Activated CD4-positive, alpha-beta T cell treated with anti-CD3 and anti-CD28 coated beads, Interleukin-2, amount 50 U/mL, for 24 hours (primary cell): Measurements from ENCODE around the gene MN1.
"Not testable (repeated sequence)": the region's sequence is repeated elsewhere in the genome, so short reads cannot be mapped to it uniquely, and the experiment has no call there.

Experiments
- DNase-seq, 2 donors: peaks; one replicate each; pipeline ENCODE4 v3.0.0-alpha.2; 2020; ENCODE audit warnings: low read depth in 1 of 2, low spot score in 1 of 2

MN1 gene

GRCh38 chr22:27745809-27746208 is 55.7 kb downstream of the MN1 start:
- DNase-seq: no peak

DNA sequence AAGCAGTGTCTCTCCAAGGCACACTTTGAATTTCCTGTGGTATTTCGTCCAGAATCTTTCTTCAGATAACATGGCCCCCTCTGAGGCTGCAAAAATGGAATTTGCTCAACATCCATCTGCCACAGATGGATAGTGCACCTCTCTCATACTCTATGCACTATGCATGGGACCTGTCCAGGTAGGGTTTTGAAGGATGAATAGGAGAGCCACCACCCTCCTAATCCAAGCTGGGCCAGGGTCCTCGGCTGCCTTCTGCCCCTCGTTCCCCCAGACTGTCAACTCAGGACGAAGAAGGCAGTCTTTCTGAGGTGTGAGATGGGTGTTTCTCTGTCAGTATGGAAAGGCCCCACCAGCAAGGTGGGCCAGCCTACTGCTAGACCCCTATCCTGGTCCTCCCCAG is 56.4 kb downstream of the MN1 start:
- DNase-seq: no peak

- not testable (repeated sequence) for DNase-seq
Measured at GRCh38 chr22:27744078-27744477, 57.5 kb downstream of the MN1 start.

GRCh38 chr22:27740202-27740748 is 61.3 kb downstream of the MN1 start:
- DNase-seq: no peak

GRCh38 chr22:27737521-27737920 is 64.0 kb downstream of the MN1 start:
- DNase-seq: no peak

GRCh38 chr22:27734066-27734465 is 67.5 kb downstream of the MN1 start:
- DNase-seq: no peak

DNA sequence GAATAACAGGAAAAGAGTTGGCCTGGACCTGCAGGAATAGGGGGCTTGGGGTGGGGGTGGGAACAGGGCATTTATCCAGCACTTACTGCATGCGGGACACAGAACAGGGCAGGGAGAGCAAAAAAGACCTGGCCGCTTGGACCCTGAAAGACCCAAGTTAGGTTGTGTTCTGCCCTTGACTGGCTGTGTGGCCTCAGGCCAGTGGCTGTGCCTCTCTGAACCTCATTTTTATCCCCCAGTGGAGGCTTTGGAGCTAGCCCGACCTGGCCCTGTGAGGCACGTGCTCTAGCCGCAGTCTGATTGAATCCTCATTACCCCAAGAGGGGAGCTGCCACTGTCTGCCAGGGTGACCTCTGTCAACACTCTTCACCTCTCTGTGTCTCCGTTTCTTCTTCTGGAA is 68.7 kb downstream of the MN1 start:
- DNase-seq: no peak

DNA sequence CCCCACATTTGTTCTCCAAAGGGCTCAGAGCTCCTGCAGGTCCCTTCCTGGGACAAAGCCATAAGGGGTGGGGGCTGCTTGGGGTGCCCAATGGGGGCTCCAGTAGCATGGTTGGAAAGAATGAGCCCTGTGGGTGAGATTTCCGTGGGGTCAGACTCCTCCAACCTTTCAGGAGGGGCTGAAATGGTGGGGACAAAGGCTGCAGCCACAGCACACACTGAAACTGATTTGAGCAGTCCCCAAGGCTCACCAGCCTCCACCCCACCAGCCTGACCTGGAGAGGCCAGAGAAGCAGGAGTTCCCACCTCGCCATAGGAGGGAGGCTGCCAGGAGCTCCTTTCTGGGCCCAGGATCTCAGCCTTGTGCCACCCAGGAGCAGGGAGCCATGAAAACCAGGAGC is 69.2 kb downstream of the MN1 start:
- no peak for DNase-seq

- no peak for DNase-seq
Measured at GRCh38 chr22:27731621-27732020, 69.9 kb downstream of the MN1 start.

DNA sequence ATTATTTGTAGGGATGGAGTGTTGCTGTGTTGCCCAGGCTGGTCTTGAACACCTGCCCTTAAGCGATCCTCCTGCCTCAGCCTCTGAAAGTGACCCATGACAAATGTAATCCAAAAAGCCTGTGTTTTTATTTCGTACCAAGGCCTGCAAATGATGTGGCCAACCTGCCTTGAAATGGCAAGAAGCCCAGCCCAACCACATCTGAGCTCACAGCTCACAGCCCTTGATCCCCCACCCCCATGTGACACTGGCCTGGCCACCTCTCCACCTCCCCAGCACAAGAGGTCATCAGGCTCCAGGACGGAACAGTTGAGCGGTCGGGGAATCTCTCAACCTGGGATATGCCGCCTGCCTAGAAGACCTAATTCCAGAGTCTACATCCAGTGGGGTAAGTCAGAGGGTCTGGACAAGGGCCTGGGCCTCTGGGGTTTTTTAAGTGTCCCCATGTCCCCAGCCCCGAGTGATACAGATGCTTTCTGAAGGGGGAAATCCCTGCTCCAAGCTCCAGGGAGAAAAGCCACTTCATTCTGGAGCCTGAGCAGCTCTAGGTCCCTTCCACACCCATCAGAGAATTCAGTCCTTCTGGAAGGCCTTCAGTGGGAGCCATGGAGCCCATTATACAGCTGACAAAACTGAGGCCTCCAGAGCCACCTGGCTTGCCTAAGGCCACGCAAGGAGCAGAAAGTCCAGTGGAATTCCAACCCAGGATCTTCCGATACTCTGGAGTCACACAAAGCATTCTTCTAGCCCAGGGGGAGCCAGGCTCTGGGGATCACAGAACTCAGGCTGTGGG is 70.7 kb downstream of the MN1 start:
- DNase-seq: no peak

DNA sequence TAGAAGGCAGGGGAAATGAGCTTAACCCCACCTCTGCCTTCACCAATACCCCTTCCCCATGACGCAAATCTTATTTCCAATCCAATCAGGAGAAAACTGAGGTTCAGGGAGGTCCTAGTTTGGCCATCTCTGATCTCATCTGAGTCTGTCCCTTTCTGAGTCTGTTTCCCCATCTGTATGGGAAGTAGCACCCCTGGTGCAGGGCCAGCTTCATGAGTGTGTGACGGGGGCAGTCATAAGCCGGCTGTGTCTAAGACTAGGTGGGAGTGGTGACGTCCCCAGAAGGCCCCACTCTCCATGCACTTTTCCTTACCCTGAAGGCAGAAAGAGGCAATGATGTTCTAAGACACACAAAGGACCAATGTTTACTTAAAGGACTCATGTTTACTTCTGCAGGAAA is 72.3 kb downstream of the MN1 start:
- DNase-seq: no peak

DNA sequence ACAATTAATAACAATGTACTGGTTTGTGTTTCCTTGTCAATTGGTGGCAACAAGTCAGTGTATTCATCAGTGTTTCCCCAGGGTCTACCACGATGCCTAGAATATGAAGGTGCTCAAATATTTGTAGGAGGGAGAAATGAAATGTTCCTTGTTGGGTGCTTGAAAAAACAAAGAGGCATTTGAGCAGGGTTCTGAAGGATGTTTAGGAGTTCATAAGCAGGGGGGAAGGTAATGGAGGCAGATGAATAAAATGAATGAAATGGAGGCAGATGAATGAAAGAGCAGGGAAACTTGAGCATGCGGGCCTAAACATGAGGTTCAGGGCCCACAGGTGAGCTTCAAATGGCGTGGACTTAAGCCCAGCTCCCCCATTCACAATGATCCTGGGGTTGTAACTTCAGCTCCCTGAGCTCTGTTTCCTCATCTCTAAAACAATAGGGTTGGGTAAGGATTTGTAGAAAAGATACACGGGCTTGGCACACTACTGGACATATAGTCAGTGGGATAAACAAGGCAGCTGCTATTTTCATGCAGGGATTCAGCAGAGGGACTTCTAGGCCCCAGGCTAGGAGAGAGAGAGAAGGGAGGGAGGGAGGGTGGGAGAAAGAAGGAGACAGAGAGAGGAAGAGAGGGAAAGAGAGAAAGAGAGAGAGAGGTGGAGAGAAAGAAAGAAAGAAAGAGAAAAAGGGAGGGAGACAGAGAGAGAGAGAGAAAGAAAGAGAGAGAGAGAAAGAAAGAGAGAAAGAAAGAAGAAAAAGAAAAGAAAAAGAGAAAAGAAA is 73.7 kb downstream of the MN1 start:
- DNase-seq: no peak

- no peak for DNase-seq
Measured at GRCh38 chr22:27726686-27727449, 74.7 kb downstream of the MN1 start.

DNA sequence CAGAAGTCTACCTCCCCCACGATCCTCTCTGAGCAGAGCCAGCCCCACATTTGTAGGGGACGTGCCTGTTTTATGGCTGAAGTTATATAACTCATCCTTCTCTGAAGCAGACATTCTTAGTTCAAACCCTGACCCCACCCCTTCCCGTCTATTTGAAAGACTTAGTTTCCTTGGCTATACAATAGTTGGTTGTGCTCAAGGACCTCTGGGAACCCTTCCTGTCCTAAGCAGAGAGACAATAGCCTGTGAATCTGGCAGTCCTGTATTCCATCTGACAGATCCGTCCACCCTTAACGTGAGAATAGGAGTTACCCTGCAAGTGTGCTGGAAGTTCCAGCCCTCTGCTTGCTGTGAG is 75.2 kb downstream of the MN1 start:
- DNase-seq: no peak

DNA sequence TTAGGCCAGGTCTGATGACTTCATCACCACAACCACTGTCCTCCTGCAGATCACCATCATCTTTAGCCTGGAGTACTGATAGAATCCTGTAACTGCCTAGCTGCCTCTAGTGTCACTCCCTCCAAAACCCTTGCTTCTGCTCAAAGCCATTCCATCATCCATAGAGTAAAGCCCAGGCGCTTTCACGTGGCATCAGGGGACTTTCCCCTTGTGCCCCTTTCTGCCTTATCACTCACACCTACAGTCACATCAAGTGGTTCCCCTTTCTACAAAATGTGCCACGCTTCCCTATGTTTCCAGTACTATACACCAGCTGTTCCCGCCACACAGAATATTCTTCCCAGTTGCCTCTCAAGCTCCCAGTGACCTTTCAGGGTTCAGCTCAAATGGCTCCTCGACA is 75.9 kb downstream of the MN1 start:
- DNase-seq: no peak

DNA sequence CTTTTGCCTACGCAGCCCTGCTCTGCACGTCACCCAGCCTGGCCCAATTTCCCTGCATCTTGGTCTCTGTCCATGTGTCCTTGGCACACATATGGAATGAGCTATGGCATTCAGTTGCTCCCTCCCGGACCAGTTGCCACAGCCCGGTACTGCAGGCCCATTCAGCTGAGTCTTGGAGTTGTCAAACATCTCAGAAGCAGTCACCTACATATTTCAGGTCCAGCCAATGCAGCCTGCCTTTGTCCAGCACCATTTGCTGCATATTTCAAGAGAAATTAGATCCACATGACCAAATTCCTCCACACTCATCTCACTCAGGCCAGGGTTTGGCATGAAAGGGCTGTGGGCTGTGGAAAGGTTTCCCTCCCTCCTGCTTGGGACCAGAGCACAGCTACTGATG is 76.8 kb downstream of the MN1 start:
- DNase-seq: no peak

DNA sequence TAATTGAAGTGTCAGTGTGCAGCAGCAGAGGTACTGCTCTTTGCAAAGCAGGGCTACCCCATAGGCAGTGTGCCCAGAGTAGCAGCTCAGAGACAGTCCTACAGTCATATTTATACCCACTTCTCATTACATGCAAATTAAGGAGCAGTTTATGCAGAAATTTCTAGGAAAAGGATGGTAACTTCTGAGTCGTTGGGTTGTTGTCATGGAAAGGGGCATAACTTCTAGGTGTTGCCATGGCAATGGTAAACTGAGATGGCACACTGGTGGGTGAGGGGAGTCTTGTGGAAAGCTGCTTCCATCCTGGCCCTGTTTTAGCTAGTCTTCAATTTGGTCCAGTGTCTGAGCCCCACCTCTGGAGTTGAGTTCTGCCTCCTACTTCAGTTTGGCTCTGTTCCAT is 77.4 kb downstream of the MN1 start:
- no peak for DNase-seq

- DNase-seq: no peak
Measured at GRCh38 chr22:27723708-27724107, 77.8 kb downstream of the MN1 start.

DNA sequence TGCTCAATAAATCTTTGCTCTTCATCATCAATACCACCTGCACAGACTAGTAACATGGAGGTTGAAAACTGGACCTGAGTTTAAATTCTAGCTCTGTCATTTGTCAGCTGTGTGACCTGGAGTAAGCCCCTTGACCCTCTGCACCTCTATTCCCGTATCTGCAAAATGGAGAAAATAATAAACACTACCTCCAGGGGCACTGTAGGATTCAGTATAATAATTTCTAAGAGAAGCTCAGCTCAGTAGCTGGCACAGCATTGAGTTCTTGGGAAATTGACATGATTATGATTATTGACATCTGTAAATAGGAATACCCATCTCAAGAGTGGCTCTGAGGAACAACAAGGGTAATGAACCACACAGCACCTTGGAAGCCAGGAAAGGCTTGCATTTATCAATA is 78.4 kb downstream of the MN1 start:
- DNase-seq: no peak

DNA sequence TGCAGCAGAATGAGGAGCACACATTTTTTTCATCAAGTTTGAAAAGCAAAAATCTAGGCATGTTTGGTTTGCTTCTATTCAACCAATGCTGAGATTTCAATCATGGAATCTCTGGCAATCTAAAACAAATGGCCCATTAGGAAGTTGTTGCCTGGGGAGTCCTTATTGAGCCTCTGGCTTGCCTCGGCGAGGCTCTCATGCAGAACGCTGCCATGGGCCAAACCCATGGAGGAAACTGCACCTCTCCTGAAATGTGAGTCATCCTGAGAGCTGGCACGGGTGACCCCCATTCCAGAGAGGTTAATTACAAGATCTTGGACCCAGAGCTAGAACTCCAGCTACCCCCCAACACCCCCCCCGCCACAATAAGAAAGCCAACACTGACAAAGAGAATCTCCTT is 80.7 kb downstream of the MN1 start:
- no peak for DNase-seq

GRCh38 chr22:27719535-27720227 is 81.9 kb downstream of the MN1 start:
- no peak for DNase-seq
